ENCODE data around the gene SPAG16. TPM values are rescaled to one million over a fixed set of nuclear protein-coding genes. Genes with fewer than 3 reads are reported as not detected.

Gene SPAG16
- total RNA-seq, 1 experiment from 2014 or later, result 0.30 TPM

- DNase-seq (ENCODE audit: low read depth, low spot score), result no peak
- ChIA-PET POLR2A (no interaction called here), CTCF (no interaction called here), RAD21 (ENCODE audit: low non-redundant PET in 1 of 2, low total read pairs in 2 of 2, uncharacterized antibody in 2 of 2, unreplicated experiment in 2 of 2) (no interaction called here)
- H2AFZ ChIP-seq (ENCODE audit: low read depth, low read length, poor library complexity, severe bottlenecking), result no peak overlapping the region
- H3K27ac ChIP-seq (ENCODE audit: low read depth, low read length), result no peak overlapping the region
- no peak overlapping the region for H3K9ac ChIP-seq (ENCODE audit: low read length)
- no TSS peak for BruUV-seq (replicated peaks)
- H3K79me2 ChIP-seq (ENCODE audit: insufficient read depth, low read length), result no peaks in the 10 kb centered on the region
- TF ChIP-seq CBX3 (IDR thresholded peaks at IDR 0.05; ENCODE audit: low read depth), result no peak
- TF ChIP-seq ELF1 (IDR thresholded peaks at IDR 0.05; ENCODE audit: borderline replicate concordance, low read depth), result no peak
- no peak for TF ChIP-seq JUND (IDR thresholded peaks at IDR 0.05)
- no peak for TF ChIP-seq RAD21 (IDR thresholded peaks at IDR 0.05; ENCODE audit: low read depth)
- no peak for TF ChIP-seq FOSL1 (IDR thresholded peaks at IDR 0.05; ENCODE audit: low read depth)
- TF ChIP-seq TCF7L2 (IDR thresholded peaks at IDR 0.05; ENCODE audit: borderline replicate concordance, extremely low read depth, insufficient read depth, insufficient read length), result no peak
- TF ChIP-seq, protein P1, sequence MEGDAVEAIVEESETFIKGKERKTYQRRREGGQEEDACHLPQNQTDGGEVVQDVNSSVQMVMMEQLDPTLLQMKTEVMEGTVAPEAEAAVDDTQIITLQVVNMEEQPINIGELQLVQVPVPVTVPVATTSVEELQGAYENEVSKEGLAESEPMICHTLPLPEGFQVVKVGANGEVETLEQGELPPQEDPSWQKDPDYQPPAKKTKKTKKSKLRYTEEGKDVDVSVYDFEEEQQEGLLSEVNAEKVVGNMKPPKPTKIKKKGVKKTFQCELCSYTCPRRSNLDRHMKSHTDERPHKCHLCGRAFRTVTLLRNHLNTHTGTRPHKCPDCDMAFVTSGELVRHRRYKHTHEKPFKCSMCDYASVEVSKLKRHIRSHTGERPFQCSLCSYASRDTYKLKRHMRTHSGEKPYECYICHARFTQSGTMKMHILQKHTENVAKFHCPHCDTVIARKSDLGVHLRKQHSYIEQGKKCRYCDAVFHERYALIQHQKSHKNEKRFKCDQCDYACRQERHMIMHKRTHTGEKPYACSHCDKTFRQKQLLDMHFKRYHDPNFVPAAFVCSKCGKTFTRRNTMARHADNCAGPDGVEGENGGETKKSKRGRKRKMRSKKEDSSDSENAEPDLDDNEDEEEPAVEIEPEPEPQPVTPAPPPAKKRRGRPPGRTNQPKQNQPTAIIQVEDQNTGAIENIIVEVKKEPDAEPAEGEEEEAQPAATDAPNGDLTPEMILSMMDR (IDR thresholded peaks at IDR 0.05 in 2 of 3, conservative IDR thresholded peaks at IDR 0.05 in 1 of 3; ENCODE audit: borderline replicate concordance in 1 of 3, insufficient read depth in 1 of 3, low read depth in 2 of 3, low read length in 2 of 3), result no peak
- TF ChIP-seq EZH2 (IDR thresholded peaks at IDR 0.05), result no peak
- no peak for TF ChIP-seq POLR2A (IDR thresholded peaks at IDR 0.05; ENCODE audit: borderline replicate concordance, extremely low read depth, insufficient read depth, insufficient read length)
- TF ChIP-seq, protein P2, sequence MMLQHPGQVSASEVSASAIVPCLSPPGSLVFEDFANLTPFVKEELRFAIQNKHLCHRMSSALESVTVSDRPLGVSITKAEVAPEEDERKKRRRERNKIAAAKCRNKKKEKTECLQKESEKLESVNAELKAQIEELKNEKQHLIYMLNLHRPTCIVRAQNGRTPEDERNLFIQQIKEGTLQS (IDR thresholded peaks at IDR 0.05), result no peak
- H3K27me3 ChIP-seq (ENCODE audit: insufficient read depth, low read length), result no peaks in the 10 kb centered on the region
- H3K4me1 ChIP-seq (ENCODE audit: control insufficient read depth in 1 of 2, insufficient read depth in 2 of 2, low read length in 2 of 2), result no peaks in the 10 kb centered on the region
- no peaks in the 10 kb centered on the region for H3K9me3 ChIP-seq (ENCODE audit: control insufficient read depth in 1 of 2, insufficient read depth in 1 of 2, low read depth in 1 of 2, low read length in 2 of 2)
- no peaks in the 10 kb centered on the region for H3K36me3 ChIP-seq (ENCODE audit: control insufficient read depth in 1 of 2, insufficient read depth in 2 of 2, low read length in 2 of 2)
- intact Hi-C loops (cut with micrococcal nuclease), result loop anchor here (10.0 kb wide), 1 partner anchor 536 kb away; no protein-coding TSS in a partner anchor
- H4K20me1 ChIP-seq (ENCODE audit: insufficient read depth), result no peaks in the 10 kb centered on the region
- ATAC-seq, result no peak
- no peak overlapping the region for H3K4me2 ChIP-seq (ENCODE audit: low read length)
- no peaks in the 10 kb centered on the region for H3K9me2 ChIP-seq (ENCODE audit: insufficient read depth)
- no peak overlapping the region for H3K4me3 ChIP-seq (replicated peaks in 1 of 2; ENCODE audit: low read depth in 1 of 2, low read length in 2 of 2)
These were observed 25.0 kb upstream of the SPAG16 start for GRCh38 chr2:213259266-213259665.
